Activated naive CD8-positive, alpha-beta T cell treated with anti-CD3 and anti-CD28 coated beads, Interleukin-2, amount 50 U/mL, for 16 hours (primary cell): Measurements from ENCODE around the gene CDK9.
A peak's percentile ranks its signal among the peaks of the same experiment; 100 is the strongest.

ENCODE experiments used
- DNase-seq: peaks from one replicate; pipeline ENCODE4 v3.0.0-alpha.2; 2020; ENCODE audit warnings: low read depth, low spot score

The CDK9 gene

GRCh38 chr9:127802576-127803443, 17.0 kb downstream of the CDK9 start, which contains the start of gene FPGS:
TSS of gene FPGS (plus strand) at chr9:127802882. CDS start at chr9:127802925, 43 bp downstream.
- DNase-seq: peak; percentile 63

- no peak for DNase-seq
Measured at GRCh38 chr9:127803507-127804352, 17.9 kb downstream of the CDK9 start.

GRCh38 chr9:127805620-127806019, 19.8 kb downstream of the CDK9 start:
- DNase-seq: no peak

GRCh38 chr9:127806871-127807270, 21.0 kb downstream of the CDK9 start:
- no peak for DNase-seq

- DNase-seq: no peak
Measured at GRCh38 chr9:127808347-127809001, 22.6 kb downstream of the CDK9 start.

- DNase-seq: no peak
Measured at GRCh38 chr9:127809002-127809539, 23.2 kb downstream of the CDK9 start.

GRCh38 chr9:127809540-127810377, 23.9 kb downstream of the CDK9 start:
- DNase-seq: no peak

GRCh38 chr9:127810378-127811187, 24.7 kb downstream of the CDK9 start:
- DNase-seq: no peak

GRCh38 chr9:127812011-127812410, 26.2 kb downstream of the CDK9 start:
- no peak for DNase-seq

GRCh38 chr9:127812936-127813675, 27.3 kb downstream of the CDK9 start:
- DNase-seq: no peak

- DNase-seq: no peak
Measured at GRCh38 chr9:127813686-127814226, 27.9 kb downstream of the CDK9 start.

- DNase-seq: no peak
Measured at GRCh38 chr9:127814619-127815511, 29.0 kb downstream of the CDK9 start.

GRCh38 chr9:127815512-127816361, 29.9 kb downstream of the CDK9 start:
- no peak for DNase-seq

GRCh38 chr9:127816362-127816725, 30.5 kb downstream of the CDK9 start:
- DNase-seq: no peak

GRCh38 chr9:127816728-127817127, 30.9 kb downstream of the CDK9 start:
- DNase-seq: no peak

GRCh38 chr9:127817881-127818434, 32.1 kb downstream of the CDK9 start:
- no peak for DNase-seq

- no peak for DNase-seq
Measured at GRCh38 chr9:127818574-127818973, 32.7 kb downstream of the CDK9 start.
